ENCODE measurements around the gene DEFB113.
"Not testable (repeated sequence)": the region's sequence is repeated elsewhere in the genome, so short reads cannot be mapped to it uniquely, and the experiment has no call there.

DEFB113 gene, protein sequence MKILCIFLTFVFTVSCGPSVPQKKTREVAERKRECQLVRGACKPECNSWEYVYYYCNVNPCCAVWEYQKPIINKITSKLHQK

DNA sequence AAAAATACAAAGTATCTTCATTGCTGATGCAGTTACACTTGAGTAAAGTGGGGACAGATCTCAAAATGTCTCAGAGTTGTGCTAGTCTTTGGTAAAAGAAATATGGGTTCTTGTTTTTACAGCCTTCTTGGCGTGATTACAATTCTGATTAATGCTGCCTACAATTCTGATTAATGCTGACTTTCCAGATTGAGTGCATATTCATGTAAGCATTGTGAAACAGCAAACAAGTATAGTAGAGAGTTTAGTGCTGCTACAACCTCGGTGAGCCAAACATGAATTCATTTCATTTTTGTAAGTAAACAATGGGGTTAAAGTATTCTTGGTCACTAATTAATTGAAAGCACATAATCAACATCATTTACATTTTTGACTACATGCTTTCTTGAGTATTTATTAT, at the start of gene DEFB113:
TSS of gene DEFB113 (minus strand) at position 21 of the 400 bp plus-strand sequence. CDS start at position 21, 0 bp downstream.
- DNase-seq = no peak

DNA sequence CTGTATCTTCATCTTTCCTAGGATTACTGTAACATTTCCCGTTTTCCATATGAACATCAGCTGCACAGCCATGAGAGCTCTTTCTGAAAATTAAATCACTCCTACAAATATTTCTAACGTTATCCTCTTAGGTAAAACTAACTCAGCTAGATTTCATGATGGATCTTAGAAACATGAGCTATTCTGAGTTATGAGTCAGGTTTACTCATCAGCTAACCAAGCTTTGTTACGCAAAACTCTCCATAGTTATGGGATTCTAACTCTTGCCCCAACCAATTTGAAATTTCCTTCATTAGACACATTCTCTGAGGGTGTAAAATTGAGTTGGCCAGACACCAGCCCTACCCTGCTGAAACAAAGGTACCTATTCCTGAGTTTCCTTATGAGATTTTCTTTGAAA, 38.4 kb upstream of the DEFB113 start:
- DNase-seq = no peak

DNA sequence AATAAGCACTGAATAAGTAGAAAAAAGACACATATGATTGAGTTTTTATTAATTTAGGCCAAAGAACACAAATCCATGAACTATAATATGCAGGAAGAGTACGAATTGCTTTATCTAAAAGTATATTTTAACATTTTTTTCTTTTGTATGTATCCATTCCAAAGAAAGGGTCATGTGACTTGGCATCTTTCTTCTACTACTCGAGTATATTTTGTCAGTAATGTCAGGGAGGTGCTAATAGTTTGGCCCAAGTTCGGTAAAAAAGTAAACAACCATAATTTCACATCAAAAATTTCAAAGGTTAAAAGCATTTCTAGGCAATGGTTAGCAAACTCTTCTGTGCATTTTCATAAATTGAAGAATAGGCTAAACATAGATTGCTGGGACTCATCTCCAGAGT, 33.7 kb upstream of the DEFB113 start:
- no peak for DNase-seq

DNA sequence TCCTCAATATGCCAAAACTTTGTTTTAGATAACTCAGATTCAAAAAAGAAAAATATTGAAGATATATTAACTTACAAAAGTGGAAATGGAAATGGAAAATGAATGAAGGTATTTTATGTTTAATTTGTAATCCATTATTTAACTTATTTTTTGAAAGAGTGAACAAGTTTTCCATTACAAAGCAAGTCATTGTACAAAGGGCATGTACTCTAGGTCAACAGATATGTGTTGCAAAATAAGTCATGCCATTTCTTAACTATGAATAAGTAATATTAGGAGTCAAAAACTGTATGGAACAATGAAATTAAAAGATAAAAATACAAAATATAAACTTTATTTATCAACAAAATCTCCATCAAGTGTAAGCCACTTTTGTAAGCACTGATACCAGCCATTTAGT, 25.9 kb upstream of the DEFB113 start:
- DNase-seq = no peak

DNA sequence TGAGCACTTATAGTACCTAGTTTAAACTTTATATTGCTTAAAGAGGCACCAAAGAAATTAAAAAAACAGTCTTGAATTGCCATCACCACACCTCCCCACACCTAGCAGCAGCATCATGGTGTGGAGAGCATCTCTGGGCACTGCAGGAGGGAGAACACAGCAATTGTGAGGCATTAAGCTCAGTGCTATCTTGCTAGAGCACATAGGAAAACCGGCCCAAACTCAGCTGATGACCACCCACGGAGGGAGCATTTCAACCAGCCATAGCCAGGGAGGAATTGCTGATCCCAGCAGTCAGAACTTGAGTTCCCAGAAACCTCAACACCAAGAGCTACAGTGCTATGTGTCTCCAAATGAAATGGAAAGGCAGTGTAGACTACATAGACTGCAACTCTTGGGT, 19.5 kb upstream of the DEFB113 start:
- DNase-seq = no peak

DNA sequence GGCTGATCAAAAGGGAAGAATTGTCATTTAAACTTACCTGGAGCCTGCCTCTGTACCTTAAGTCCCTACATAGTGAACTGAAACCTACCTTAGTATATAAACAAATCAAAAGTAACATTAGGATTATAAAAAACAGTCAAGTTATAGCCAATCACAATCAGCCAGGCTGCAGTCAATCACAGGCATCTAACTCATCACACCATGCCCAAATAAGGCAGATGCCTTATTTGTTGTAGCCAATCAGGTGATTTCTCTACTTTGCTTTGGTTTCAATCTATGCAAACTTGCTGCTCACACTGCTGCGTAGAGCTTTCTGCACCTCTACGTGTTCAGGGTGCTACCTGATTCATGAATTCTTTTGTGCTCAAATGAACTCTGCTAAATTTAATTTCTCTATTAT, 18.3 kb upstream of the DEFB113 start:
- no peak for DNase-seq

DNA sequence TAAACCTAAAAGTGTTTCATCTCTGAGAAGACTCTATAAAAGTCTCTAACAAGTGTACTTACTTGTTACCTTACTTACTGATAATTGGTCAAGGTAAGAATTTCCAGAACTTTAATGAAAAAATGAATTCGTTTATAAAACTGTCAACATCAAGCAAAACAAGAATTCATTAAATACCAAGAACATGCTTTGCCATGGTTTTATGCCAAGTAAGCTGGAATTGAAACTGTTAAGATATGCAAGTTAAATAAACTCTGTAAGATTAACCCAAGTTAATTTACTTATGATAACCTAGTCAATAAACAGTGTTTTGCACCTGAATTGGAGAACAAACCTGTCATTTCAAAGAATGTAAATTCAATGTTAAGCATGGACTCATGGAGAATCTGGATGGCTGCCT, 17.1 kb upstream of the DEFB113 start:
- no peak for DNase-seq

DNA sequence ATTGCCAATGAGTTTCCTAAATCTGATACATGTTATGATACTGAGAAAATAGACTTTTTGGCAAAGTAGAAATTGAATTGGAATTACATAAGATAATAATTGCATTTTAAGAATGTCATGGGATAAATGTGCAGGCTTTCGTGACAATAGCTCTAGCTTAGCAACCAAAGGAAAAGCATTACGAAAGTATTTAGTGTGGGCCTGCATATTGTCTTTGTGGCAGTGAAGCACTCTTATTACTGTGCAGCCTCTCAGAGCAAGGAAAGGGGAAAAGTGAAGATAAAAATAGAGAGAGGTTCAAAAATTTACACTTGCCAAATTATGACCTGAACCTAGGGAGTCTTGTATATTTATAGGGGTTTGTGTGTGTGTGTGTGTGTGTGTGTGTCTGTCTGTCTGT, 12.6 kb upstream of the DEFB113 start:
- no peak for DNase-seq

DNA sequence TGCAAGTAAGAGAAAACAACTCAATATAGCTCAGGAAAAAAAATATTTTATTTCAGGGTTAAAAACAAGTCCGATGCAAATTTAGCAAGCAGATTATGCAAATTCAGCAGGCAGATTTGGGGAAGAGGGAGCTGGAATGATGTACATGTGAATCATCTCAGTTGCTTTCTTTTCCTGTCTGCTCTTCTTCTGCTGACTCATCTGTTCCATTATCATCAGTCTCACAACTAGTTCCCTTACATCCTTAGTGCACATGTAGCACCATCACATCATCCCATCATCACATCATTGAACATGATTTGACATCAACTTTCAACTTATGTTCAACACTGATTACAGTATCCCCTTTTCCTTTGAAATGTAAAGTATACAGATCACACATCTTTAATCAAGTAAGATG, 11.5 kb upstream of the DEFB113 start:
- DNase-seq = no peak

DNA sequence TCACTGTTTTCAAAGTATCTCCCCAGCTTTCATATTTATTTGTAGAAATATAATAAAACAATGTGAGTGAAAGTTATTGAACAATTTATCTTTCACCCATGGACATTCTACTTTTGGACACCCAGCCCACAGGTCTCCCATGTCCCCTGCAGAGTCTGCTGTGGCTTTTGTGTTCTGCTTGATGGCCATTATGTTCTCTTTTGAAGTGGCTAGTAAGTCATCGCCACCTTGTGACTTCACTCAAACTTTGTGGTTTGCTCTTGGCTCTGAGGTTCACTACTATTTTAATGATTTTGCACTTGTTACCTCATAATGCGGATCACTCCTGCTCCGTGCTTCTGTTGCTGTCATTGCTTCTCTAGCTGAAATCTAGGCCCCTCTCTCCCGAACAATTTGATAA, 10.2 kb upstream of the DEFB113 start:
- no peak for DNase-seq

DNA sequence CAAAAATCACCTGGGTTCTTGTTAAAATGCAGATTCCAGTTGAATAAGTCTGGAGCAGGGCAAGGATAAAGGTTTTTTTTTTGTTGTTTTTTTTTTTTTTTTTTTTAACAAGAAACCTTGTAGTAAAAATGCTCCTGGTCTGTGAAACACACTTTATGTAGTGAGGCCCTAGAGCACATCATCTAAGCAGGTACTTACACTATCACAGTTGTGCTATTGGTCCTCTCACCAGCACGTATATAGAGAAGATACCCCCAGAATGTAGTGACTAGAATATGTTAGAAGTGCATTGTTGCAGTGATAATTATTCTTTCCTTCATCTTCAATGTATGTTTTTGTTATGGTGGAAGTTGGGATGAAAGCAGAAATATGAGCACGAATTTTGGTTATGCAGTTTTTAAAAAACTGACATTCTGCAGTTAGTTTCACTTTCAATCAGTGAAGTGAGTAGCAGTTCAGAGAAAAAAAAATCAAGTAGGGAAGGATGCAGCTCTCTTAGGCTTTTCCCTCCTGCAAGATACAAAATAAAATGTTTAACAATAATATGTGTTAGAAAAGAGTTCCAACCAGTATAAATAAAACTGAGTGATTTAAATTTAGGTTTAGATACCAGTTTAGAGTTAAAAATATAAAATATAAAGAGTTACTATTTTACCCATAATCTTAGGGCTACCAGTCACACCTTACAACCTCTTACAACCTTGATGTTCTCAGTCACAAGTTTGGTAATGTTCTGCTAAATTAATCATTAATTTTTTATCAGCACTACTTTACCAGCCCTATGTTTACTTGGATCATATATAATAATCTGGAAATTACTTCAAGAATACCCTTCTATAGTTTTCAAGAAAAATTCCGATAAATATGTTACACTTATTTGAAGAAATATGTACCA, 9.2 kb upstream of the DEFB113 start:
- no peak for DNase-seq

DNA sequence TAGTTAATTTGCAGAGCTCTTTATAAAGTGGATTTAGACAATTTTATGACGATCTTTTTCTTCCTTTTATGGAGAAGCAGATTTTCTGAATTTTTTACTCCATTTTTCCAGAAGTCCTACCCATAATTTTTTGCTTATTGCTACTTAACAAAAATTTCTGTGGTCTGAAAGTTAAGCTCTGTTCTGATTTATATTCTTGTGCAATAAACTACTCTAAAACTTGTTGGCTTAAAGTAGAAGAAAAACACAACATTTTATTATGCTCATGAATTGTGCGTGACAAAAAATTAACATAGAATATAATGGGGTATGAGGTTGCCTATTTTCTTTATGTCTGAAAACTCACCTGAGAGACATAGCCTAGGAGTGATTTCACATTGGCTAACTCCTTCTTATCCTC, 2.6 kb downstream of the DEFB113 start:
- no peak for DNase-seq

DNA sequence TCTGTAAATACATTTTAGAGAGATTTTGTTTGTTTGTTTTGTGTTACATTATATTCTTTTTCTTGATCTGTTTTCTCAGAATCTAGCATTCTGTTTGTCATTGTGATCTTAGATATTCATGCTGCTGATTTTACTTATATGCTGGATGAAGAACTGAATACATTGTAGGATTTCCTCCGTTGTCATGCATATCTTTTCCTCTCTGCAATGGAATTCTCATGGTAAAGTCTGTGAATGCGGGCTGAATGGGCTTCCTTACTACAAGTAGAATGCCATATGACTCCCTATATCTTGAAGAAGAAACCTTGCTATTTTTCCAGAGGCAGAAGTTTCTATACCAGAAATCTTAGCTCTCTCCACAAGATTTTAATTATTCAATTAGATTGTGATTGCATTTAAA, 3.1 kb downstream of the DEFB113 start:
- no peak for DNase-seq

DNA sequence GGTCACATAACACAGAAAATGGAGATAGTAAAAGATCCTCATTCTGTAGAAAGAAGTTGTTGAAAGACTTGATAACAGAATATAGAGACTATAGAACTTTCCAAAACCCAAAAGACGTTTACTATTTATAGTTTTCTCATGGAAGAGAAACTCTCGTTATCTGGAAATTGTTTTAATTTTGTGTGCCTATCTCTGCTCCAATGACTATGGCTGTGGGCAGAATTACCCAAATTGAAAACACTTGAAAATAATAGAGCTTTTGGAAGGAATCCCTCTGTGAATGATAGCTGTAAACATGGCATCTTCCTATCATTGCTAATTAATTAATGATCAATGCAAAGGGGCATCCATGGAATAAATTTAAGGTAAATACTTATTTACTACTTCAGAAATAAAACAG, 5.4 kb downstream of the DEFB113 start, which contains the start of gene DEFB114:
TSS of gene DEFB114 (minus strand) at position 101 of the 400 bp plus-strand sequence. CDS start at position 42, 59 bp downstream.
- no peak for DNase-seq

DNA sequence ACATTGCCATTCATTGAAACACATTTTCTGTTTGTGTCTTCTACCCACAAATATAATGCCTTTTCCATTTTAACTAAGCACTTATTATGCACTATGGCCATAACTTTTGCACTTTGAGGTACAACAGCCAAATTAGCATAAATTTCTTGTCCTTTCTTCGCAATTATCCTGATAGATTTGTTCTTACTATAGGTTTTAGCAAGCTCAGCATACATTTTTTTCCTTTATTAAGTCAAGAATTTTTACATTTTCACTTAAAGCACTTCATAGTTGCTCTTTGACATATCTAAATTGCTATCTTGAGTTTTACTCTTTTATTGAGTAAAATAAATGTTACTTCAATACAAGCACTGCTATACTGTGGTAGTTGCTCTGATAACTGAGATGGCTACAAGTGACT, 11.2 kb downstream of the DEFB113 start:
- no peak for DNase-seq

DNA sequence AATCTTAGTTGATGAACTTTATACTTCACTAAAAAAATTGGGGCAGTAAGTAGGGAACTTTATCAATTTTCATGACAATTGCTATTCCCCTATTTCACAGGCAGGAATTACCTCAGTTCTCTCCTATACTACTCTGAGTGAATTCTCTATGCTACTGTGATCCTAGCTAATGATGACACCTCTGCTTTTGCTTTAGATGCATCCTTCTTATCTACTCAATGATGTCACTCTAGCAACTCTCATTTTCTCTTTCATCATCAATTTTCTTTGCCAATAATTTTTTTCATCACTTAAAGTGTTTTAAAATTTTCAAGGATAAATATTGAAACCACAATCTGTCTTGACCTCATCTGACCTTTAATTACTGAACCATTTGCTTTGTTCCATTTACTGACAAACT, 13.6 kb downstream of the DEFB113 start:
- no peak for DNase-seq

DNA sequence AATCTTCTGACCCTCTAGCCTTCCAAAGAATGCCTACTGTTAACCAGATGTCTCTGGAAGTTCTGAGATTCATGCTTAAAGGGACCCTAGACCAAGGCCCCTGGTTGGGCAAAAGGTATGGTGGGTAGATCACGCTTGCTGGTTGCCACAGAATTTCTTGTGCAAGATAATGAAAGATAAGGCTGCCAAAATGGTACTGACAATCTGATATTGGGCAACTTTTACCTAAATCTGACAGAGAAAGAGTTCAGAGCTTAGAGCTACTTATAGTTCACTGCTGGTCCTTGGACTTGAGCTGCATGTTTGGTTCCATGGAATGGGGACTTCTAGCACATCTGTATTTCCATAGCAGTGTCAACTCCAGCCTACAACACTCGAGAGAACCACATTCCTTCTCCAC, 17.5 kb downstream of the DEFB113 start:
- no peak for DNase-seq

DNA sequence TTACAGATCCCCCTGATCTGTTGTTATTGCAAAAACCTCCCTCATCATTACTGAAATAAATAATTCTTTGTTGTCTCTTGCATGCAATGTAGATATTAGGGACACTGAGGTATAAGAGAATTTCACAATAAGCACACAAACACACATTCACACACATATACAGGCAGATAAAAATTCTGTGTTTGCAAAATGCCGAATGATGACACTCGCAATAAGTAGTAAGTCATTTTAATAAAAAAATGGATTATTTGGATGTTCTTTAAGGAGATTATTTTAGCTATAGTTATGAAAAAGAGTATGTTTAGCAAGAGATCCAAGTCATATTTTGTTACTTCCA, 19.0 kb downstream of the DEFB113 start:
- no peak for DNase-seq

DNA sequence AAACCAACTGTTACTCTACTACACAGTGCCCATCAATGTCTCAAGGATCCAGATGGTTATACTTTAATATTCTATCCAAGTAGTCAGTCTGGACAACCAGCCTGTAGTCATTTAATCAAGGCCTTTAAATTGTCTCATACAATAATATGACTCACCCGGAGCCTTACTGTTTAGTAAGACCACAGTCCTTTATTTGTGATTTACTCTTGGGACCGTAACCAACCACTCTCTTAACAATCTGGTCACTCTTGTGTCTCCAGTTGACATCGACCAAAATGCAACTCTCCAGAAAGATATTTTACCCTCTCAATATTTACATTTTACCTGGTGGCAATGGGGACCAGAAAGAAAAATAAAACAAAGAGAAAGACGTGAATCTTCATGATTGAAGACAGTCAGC, 20.4 kb downstream of the DEFB113 start:
- DNase-seq = no peak

DNA sequence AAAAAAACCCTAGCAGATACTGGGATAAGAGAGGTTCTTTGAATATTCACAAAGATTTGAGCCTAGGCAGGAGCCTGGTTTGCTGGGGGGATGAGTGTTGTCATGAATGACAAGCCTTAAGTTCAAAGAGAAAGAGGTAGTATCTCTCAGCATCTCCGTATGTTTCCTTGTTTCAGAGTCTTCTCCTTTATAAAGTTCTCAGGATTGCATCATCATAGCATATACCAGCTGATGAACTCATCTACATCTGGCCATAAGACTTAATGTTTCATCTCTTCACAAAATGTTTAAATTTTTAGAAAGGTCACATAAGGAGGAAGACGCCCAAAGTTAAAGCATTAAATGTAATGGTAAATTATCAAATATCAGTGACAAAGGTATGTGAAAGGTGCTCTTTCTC, 22.6 kb downstream of the DEFB113 start:
- no peak for DNase-seq

DNA sequence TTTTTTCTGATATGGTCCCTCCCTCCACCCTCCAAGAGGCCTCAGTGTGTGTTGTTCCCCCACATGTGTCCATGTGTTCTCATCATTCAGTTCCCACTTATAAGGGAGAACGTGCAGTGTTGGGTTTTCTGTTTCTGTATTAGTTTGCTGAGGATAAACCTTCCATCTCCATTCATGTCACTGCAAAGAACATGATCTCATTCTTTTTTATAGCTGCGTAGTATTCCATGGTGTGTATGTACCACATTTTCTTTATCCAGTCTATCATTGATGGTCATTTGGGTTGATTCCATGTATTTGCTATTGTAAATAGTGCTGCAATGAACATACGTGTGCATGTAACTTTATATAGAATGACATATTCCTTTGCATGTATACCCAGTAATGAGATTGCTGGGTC, 25.4 kb downstream of the DEFB113 start:
- DNase-seq = not testable (repeated sequence)

DNA sequence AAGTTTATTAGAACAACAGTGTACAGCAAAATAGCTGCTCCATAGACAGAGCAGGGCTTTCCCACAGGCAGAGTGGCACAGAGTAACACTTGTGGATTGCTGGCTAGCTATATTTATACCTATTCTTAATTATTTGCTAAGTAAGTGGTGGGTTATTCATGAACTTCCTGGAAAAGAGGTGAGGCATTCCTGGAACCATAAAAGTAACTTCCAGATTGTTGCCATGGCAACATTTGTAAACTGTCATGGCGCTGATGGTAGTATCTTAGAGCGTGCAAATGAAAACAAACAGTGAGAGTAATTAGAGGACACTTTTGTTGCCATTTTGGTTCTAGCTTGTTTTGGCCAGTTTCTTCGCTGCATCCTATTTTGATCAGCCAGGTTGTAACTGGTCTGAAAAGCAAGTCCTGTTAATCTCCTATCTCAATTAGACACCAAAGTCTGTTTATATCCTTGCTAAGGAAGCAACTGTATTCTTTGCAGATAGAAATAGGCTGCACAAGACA, 29.4 kb downstream of the DEFB113 start:
- no peak for DNase-seq

DNA sequence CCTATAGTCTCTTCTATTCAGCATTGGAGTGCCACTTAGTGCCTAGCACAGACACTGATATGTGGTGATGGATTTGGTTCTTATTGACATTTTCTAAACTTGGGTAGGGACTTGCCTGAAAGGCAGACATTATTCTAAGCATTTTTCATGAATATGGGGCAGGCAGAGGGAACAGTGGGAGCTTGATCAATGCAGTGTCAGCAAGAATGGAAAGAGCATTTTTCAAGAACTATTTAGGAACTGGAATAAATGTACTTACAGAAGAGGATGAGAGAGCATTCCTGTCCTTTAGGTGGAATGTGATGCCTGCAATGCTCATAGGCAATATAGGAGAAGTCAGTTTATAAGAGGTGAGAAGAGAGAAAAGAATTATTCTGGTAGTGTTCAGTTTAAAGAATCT, 31.6 kb downstream of the DEFB113 start:
- no peak for DNase-seq

DNA sequence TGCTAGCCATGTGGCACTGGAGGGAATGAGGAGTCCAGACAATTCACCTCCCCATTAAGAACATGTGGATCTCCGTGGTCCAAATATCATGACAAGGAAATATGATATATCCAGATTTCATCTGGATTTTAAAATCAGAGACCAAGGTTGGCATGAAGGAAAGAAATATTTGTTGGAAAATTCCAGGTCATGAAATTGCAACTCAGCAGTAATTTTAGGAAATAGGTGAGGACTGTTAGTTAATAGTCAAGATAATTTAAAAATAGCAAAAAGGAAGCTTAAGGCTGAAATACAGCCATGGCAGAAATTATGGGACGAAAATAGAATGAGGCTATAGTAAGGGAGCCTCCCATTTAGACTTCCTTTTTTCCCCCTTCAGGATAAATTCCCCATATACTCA, 32.4 kb downstream of the DEFB113 start:
- no peak for DNase-seq

DNA sequence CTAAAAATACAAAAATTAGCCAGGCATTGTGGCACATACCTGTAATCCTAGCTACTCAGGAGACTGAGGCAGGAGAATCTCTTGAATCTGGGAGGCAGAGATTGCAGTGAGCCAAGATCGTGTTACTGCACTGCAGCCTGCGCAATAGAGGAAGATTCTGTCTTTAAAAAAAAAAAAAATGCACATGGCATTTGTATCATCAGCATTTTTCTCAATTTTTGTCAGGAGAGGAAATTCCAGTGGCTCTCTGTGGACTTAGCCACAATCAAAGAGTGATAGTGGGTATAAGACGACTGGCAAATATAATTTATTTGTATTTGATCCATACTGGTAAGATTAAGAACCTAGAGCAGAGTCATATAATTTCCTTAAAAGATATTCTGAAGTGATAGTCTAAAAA, 34.0 kb downstream of the DEFB113 start:
- no peak for DNase-seq
